CD4-positive, alpha-beta T cell treated with Interleukin-15 for 1 hour (primary cell): ENCODE data around the gene RBM20.
"Not testable (repeated sequence)": the region's sequence is repeated elsewhere in the genome, so short reads cannot be mapped to it uniquely, and the experiment has no call there.

ENCODE experiments used
- DNase-seq: peaks from one replicate; pipeline ENCODE4 v3.0.0-alpha.2; 2020

The RBM20 gene

DNA sequence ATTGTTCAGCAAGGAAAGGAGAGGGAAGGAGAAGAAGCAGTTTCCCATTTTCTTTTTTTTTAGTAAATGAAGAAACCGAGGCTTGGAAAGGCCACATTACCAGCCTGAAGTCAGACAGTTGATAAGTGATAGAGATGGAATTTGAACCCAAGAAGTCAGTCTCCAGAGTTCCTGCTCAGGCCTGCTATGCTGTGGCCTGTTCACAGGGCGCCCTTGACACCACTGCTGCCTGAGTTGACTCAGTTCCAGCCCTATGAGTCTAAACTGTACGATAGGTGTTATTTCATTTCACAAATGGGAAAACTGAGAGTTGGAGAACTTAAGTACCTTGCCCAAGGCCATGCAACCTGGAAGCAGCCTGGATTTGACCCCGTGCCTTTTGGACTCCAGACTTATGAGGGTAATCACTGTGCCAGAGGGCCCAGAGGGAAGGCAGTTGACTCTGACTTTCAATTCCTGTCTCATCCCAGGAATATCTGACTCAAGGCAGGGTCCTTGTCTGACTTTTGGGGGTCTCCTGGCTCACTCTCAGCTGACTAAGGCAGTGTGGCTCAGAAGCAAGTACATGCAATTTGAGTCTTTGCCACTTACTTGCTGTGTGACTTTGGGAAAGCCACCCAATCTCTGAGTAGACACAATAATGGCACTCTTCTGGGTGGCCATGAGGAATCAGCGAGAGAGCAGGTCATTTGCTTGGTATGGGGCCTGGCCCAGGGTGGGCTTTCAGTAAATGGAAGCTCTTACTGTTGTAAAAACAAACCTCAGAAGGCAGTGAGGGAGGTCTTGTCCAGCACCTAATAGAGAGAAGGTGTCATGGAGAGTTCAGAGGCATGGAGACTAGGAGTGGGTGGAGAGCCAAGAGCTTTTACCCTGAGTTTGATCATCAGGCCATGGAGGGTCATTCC is 17.9 kb upstream of the RBM20 start:
- DNase-seq, result no peak

DNA sequence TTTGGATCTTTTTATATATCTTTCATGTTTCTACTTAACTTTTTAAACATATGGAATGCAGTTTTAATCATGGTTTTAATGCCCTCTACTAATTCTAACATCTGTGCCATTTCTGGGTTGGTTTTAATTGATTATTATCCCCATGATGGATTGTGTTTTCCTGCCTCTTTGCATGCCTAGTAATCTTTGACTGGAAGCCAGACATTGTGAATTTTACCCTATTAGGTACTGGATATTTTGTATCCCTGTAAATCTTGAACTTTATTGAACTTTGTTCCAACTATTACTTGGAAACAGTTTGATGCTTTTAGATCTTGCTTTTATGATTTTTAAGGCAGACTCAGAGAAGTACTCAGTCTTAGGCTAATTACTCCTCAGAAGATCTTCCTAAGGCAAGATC is 16.0 kb upstream of the RBM20 start:
- DNase-seq, result no peak

- DNase-seq, result no peak
Measured at GRCh38 chr10:110629680-110630191, 14.4 kb upstream of the RBM20 start.

GRCh38 chr10:110631934-110632333 is 12.2 kb upstream of the RBM20 start:
- no peak for DNase-seq

- DNase-seq, result no peak
Measured at GRCh38 chr10:110632591-110633215, 11.4 kb upstream of the RBM20 start.

DNA sequence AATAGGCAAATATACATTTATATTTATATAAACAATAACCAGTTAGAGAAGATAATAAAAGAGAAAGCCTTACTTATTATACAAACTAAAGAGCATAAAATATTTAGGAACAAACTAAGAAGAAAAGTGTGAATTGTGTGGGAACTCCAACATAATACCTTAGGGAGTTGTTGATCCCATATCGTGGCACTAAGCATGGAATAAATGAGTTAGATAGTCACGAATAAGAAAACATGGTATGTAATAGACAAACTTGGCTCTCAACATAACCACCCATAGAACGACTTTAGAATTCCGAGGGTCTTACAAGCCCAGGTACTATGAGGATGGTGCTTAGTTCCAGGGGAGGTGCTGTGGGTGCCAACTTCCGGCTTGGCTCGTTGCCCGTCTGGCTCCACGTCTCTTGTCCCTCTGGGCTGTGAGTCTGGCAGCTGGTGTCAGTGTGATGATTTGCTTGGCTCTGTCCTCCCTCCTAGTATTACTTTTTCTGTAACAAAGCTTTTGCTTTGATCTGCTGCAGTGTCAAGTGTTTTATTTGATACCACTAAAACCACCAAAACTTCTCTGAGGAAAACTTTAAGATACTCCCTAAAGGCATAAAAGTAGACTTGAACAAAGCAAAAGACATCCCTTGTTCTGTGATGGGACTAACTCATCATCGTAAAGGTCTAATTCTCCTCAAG is 9.5 kb upstream of the RBM20 start:
- DNase-seq, result no peak

- no peak for DNase-seq
Measured at GRCh38 chr10:110636572-110636931, 7.6 kb upstream of the RBM20 start.

- DNase-seq, result no peak
Measured at GRCh38 chr10:110636932-110637557, 7.1 kb upstream of the RBM20 start.

DNA sequence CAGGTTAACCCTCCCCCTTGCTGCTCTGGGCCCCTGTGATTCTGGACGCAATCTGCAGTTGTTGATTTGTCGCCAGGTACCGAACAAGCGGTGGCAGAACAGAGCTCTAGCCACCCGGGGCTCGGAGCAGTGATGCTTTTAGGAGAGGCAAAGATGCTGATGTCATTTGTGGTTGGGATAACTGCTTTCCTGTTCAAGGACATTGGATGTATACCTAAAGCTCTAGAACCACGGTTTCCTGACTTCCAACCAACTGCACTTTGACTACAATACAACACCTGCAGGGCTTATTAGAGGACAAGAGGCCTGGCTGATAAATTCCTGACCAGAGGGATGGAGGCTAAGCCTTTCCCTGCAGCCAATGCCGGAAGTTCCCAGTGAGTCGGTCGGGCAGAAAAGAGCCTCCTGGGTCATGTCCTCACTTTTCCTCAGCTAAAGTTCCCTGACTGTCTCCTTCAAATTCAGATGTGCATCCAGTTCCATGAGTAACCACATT is 6.5 kb upstream of the RBM20 start:
- no peak for DNase-seq

- no peak for DNase-seq
Measured at GRCh38 chr10:110638319-110638718, 5.8 kb upstream of the RBM20 start.

DNA sequence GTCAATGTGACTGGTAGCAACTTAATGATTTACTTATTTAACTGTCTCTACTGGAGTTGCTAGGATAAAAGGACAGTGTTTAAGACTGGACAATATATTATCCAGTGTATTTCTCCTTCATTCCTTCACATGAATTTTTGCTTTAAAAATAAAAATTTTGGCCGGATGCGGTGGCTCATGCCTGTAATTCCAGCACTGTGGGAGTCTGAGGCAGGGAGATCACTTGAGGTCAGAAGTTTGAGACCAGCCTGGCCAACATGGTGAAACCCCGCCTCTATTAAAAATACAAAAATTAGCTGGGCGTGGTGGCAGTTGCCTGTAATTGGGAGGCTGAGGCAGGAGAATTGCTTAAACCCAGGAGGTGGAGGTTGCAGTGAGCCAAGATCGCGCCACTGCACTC is 5.1 kb upstream of the RBM20 start:
- not testable (repeated sequence) for DNase-seq

DNA sequence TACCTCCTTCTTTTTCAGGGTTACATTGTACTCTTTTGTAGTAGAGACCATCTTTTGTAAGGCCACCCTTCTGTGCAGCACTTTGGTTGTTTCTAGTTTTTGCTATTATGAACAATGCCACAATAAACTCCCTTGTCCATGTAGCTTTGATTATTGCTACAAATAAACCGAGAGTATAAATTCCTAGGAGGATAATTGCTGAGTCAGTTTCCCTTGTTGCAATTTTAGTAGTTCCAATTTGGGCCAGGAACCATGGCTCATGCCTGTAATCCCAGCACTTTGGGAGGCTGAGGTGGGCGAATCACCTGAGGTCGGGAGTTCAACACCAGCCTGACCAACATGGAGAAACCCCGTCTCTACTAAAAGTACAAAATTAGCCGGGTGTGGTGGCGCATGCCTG is 4.3 kb upstream of the RBM20 start:
- not testable (repeated sequence) for DNase-seq

- DNase-seq, result no peak
Measured at GRCh38 chr10:110641256-110641655, 2.9 kb upstream of the RBM20 start.

- DNase-seq, result no peak
Measured at GRCh38 chr10:110642204-110643034, 1.7 kb upstream of the RBM20 start.

GRCh38 chr10:110643035-110643652 is 992 bp upstream of the RBM20 start:
- DNase-seq, result no peak

GRCh38 chr10:110644598-110645462 is 694 bp downstream of the RBM20 start:
- DNase-seq, result no peak

DNA sequence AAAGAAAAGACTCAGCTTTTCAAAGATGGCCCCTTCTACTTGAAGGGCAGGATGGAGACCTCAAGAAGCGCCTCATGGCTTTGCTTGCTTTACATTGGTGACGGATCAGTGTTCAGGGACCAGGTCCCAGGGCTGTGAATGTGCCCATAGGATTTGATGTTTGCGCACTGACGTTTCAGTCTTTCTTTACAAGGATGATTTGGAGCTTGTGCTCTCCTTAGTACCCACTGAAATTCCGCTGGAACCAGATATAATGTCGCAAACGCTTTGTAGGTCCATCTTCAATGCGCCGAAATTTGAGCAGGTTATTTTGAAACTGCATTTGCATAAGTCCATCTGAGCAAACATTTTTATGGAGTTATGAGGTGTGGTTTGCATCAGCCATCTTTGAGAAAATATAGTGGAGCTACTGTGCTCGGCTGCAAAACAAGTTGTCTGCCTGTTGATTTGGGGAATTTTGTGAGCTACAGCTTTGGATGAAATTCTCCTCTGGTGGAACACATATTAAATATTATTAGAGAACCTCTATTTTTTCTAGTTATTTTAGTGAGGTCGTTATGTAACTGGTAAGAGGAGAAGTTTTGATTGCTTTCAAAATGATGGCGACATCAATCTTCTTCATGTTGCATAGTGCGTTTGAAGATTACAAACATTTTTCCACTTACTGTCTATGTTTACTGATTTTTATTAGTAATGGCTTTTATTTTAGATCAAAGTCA is 2.4 kb downstream of the RBM20 start:
- no peak for DNase-seq

GRCh38 chr10:110647136-110647430 is 2.9 kb downstream of the RBM20 start:
- no peak for DNase-seq

GRCh38 chr10:110648692-110649346 is 4.7 kb downstream of the RBM20 start:
- no peak for DNase-seq
